ENCODE measurements around the gene SAMD7.

Gene SAMD7, protein sequence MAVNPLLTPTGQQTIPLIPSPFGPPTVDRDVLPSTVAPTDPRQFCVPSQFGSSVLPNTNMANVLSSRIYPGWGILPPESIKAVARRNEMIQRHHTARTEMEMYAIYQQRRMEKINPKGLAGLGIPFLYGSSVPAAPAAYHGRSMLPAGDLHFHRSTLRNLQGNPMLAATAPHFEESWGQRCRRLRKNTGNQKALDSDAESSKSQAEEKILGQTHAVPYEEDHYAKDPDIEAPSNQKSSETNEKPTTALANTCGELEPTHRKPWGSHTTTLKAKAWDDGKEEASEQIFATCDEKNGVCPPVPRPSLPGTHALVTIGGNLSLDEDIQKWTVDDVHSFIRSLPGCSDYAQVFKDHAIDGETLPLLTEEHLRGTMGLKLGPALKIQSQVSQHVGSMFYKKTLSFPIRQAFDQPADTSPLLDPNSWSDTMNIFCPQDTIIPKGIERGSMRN

DNA sequence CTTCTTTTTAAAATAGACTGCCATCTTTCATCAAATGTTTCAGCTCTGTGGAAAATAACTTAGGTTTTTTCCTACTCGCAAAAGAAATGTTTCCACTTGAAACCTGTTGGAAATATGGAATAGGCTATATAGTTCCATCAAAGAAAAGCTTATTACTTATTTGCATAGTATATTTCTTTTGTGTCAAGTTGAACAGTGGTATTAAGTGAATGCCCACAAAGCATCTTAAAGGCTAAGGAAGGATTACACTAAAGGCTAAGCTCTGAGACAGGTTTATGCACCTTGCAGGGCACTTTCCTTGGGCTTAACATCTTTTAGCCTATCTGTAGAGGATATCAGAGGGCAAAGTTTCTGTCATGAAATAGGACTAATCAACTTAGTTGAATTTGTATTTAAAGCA is at the start of gene SAMD7:
Gene SAMD7, plus strand, starts transcription at position 301 of the 400 bp plus-strand sequence. CDS start 7,927 bp downstream, outside the sequence.
- Histone ChIP-seq H3K4me1 (ENCODE audit: control insufficient read depth, insufficient read depth, low read length) (no peaks in the 10 kb centered on the region), H3K36me3 (ENCODE audit: control insufficient read depth in 2 of 2, insufficient read depth in 1 of 2, low read length in 2 of 2) (no peaks in the 10 kb centered on the region), H3K27ac (ENCODE audit: extremely low read depth, low read depth, low read length) (no peak within 1 kb of the TSS), H3K4me3 (ENCODE audit: low read depth, low read length) (no peak within 1 kb of the TSS), H3K9me3 (ENCODE audit: control insufficient read depth, insufficient read depth, low read depth, low read length) (no peaks in the 10 kb centered on the region)
- TF ChIP-seq ZSCAN23 (tag by site-specific recombination; IDR thresholded peaks at IDR 0.05), result no peak
- no peak for TF ChIP-seq ZNF433 (tag by site-specific recombination; IDR thresholded peaks at IDR 0.05; ENCODE audit: low read depth)
- TF ChIP-seq, protein P1, sequence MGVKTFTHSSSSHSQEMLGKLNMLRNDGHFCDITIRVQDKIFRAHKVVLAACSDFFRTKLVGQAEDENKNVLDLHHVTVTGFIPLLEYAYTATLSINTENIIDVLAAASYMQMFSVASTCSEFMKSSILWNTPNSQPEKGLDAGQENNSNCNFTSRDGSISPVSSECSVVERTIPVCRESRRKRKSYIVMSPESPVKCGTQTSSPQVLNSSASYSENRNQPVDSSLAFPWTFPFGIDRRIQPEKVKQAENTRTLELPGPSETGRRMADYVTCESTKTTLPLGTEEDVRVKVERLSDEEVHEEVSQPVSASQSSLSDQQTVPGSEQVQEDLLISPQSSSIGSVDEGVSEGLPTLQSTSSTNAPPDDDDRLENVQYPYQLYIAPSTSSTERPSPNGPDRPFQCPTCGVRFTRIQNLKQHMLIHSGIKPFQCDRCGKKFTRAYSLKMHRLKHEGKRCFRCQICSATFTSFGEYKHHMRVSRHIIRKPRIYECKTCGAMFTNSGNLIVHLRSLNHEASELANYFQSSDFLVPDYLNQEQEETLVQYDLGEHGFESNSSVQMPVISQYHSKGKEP (tag by site-specific recombination; IDR thresholded peaks at IDR 0.05), result no peak
- TF ChIP-seq YY2 (tag by site-specific recombination; IDR thresholded peaks at IDR 0.05), result no peak
- TF ChIP-seq ZNF768 (tag by site-specific recombination; IDR thresholded peaks at IDR 0.05), result no peak
- TF ChIP-seq ZNF596 (tag by site-specific recombination; IDR thresholded peaks at IDR 0.05), result no peak
- TF ChIP-seq ZNF138 (tag by site-specific recombination; IDR thresholded peaks at IDR 0.05; ENCODE audit: borderline replicate concordance), result no peak
- TF ChIP-seq, protein P2, sequence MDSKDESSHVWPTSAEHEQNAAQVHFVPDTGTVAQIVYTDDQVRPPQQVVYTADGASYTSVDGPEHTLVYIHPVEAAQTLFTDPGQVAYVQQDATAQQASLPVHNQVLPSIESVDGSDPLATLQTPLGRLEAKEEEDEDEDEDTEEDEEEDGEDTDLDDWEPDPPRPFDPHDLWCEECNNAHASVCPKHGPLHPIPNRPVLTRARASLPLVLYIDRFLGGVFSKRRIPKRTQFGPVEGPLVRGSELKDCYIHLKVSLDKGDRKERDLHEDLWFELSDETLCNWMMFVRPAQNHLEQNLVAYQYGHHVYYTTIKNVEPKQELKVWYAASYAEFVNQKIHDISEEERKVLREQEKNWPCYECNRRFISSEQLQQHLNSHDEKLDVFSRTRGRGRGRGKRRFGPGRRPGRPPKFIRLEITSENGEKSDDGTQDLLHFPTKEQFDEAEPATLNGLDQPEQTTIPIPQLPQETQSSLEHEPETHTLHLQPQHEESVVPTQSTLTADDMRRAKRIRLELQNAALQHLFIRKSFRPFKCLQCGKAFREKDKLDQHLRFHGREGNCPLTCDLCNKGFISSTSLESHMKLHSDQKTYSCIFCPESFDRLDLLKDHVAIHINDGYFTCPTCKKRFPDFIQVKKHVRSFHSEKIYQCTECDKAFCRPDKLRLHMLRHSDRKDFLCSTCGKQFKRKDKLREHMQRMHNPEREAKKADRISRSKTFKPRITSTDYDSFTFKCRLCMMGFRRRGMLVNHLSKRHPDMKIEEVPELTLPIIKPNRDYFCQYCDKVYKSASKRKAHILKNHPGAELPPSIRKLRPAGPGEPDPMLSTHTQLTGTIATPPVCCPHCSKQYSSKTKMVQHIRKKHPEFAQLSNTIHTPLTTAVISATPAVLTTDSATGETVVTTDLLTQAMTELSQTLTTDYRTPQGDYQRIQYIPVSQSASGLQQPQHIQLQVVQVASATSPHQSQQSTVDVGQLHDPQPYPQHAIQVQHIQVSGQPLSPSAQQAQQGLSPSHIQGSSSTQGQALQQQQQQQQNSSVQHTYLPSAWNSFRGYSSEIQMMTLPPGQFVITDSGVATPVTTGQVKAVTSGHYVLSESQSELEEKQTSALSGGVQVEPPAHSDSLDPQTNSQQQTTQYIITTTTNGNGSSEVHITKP (tag by site-specific recombination; IDR thresholded peaks at IDR 0.05), result no peak
- TF ChIP-seq, protein P3, sequence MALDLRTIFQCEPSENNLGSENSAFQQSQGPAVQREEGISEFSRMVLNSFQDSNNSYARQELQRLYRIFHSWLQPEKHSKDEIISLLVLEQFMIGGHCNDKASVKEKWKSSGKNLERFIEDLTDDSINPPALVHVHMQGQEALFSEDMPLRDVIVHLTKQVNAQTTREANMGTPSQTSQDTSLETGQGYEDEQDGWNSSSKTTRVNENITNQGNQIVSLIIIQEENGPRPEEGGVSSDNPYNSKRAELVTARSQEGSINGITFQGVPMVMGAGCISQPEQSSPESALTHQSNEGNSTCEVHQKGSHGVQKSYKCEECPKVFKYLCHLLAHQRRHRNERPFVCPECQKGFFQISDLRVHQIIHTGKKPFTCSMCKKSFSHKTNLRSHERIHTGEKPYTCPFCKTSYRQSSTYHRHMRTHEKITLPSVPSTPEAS (tag by site-specific recombination; IDR thresholded peaks at IDR 0.05), result no peak
- no peak for TF ChIP-seq SALL2 (tag by site-specific recombination; IDR thresholded peaks at IDR 0.05; ENCODE audit: borderline replicate concordance)
- no peak for TF ChIP-seq ZNF354C (tag by site-specific recombination; IDR thresholded peaks at IDR 0.05; ENCODE audit: borderline replicate concordance, low read depth)
- no peak for TF ChIP-seq ZNF121 (tag by site-specific recombination; IDR thresholded peaks at IDR 0.05)
- no peak for TF ChIP-seq ZNF473 (tag by site-specific recombination; IDR thresholded peaks at IDR 0.05)
- no peak for TF ChIP-seq ZSCAN30 (tag by site-specific recombination; IDR thresholded peaks at IDR 0.05)
- TF ChIP-seq, protein P4, sequence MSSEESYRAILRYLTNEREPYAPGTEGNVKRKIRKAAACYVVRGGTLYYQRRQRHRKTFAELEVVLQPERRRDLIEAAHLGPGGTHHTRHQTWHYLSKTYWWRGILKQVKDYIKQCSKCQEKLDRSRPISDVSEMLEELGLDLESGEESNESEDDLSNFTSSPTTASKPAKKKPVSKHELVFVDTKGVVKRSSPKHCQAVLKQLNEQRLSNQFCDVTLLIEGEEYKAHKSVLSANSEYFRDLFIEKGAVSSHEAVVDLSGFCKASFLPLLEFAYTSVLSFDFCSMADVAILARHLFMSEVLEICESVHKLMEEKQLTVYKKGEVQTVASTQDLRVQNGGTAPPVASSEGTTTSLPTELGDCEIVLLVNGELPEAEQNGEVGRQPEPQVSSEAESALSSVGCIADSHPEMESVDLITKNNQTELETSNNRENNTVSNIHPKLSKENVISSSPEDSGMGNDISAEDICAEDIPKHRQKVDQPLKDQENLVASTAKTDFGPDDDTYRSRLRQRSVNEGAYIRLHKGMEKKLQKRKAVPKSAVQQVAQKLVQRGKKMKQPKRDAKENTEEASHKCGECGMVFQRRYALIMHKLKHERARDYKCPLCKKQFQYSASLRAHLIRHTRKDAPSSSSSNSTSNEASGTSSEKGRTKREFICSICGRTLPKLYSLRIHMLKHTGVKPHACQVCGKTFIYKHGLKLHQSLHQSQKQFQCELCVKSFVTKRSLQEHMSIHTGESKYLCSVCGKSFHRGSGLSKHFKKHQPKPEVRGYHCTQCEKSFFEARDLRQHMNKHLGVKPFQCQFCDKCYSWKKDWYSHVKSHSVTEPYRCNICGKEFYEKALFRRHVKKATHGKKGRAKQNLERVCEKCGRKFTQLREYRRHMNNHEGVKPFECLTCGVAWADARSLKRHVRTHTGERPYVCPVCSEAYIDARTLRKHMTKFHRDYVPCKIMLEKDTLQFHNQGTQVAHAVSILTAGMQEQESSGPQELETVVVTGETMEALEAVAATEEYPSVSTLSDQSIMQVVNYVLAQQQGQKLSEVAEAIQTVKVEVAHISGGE (tag by site-specific recombination; conservative IDR thresholded peaks at IDR 0.05; ENCODE audit: low read depth), result no peak
- no peak for TF ChIP-seq ZNF2 (tag by site-specific recombination; IDR thresholded peaks at IDR 0.05)
- TF ChIP-seq, protein P5, sequence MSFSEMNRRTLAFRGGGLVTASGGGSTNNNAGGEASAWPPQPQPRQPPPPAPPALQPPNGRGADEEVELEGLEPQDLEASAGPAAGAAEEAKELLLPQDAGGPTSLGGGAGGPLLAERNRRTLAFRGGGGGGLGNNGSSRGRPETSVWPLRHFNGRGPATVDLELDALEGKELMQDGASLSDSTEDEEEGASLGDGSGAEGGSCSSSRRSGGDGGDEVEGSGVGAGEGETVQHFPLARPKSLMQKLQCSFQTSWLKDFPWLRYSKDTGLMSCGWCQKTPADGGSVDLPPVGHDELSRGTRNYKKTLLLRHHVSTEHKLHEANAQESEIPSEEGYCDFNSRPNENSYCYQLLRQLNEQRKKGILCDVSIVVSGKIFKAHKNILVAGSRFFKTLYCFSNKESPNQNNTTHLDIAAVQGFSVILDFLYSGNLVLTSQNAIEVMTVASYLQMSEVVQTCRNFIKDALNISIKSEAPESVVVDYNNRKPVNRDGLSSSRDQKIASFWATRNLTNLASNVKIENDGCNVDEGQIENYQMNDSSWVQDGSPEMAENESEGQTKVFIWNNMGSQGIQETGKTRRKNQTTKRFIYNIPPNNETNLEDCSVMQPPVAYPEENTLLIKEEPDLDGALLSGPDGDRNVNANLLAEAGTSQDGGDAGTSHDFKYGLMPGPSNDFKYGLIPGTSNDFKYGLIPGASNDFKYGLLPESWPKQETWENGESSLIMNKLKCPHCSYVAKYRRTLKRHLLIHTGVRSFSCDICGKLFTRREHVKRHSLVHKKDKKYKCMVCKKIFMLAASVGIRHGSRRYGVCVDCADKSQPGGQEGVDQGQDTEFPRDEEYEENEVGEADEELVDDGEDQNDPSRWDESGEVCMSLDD (tag by site-specific recombination; IDR thresholded peaks at IDR 0.05), result no peak
- TF ChIP-seq ZNF114 (tag by site-specific recombination; IDR thresholded peaks at IDR 0.05), result no peak
- CTCF ChIA-PET, result no interaction called here
- POLR2A ChIA-PET, result no interaction called here

Data from HEK293 (cell line).